ENCODE data around the gene LARGE2. TPM values are rescaled to one million over a fixed set of nuclear protein-coding genes. Genes with fewer than 3 reads are reported as not detected.

Gene LARGE2
- polyA plus RNA-seq, 1 donor from 2014 or later: 61.7 TPM

DNA sequence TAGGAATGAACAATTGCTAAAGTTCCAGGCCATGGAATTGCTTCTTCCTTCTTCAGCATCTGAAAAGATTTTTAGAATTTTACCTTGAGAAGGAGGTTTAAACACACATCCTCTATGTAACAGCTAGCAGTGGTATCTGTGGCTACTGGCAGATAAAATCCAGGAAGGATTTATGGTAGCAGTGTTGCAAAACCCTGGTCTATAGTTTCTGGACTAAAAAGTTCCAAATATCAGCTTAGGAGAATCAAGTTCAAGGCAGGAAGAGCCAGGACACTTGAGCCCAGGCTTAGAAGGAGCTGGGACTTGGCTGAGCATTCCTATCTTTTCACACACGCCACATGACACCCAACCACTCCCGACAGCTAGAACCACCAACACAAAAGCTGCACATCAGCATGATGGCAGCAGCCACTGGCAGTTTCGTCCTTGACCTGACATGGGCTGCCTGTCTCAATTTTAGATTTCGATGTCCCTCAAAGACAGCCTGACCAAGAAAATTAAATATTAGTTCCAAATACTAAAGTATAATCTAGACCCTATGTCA lies 14.1 kb downstream of the LARGE2 start:
- Mint-ChIP-seq H3K4me3 (peak overlapping the region in 2 of 4 donors; percentile 22 to 38), H3K4me1 (peaks cover 43 to 63% (median 49%) of the 10 kb centered on the region in 3 donors), H3K27ac (peak overlapping the region in 1 of 3 donors; percentile 28), H3K9me3 (no peaks in the 10 kb centered on the region), H3K36me3 (peaks cover 4% of the 10 kb centered on the region), H3K27me3 (no peaks in the 10 kb centered on the region)

DNA sequence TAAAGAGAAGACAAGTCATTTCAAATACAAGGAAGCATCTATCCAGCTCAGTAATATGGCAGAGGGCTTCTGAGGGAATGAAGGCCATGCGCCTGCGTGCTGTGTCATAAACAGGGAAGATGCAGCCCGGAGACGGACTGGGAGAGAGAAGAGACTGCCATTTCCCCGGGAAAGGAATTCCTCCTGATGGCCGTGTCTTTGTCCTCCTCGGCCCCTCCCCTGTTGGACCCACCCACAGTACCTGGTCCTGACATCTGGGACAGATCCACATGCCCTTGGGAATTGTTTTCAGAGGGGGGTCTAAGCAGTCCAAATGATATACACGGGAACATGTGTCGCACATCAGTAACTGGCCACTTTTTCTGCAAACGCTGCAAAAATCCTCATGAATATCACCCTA lies 15.5 kb downstream of the LARGE2 start:
- peaks cover 2% of the 10 kb centered on the region for H3K36me3 Mint-ChIP-seq
- no peaks in the 10 kb centered on the region for H3K9me3 Mint-ChIP-seq
- peak overlapping the region; percentile 49 to 91 (median 84) for H3K4me3 Mint-ChIP-seq
- H3K4me1 Mint-ChIP-seq: peaks cover 40 to 50% (median 40%) of the 10 kb centered on the region in 3 donors
- H3K27me3 Mint-ChIP-seq: no peaks in the 10 kb centered on the region
- peak overlapping the region in 2 of 3 donors; percentile 80 to 92 for H3K27ac Mint-ChIP-seq

DNA sequence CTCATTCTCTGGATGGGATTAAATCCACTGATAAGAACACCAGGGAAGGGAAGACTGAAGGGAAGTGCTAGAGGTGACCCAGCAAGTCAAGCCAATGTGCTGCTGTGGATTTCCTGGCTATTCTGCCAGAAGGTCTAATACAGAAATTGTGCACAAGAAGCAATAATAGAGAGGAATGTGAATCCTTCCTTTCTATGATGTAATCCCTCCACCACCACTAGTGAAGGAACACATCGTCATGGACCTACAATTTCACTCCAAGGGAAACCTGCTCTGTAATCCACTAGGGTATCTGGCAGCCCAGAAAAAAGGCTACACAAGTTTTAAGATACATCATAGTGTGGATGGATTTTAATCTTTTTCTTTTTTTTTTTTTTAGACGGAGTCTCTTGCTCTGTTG lies 17.4 kb downstream of the LARGE2 start:
- peaks cover 2% of the 10 kb centered on the region for H3K36me3 Mint-ChIP-seq
- H3K27ac Mint-ChIP-seq: peak overlapping the region in 2 of 3 donors; percentile 62 to 92
- H3K27me3 Mint-ChIP-seq: no peaks in the 10 kb centered on the region
- H3K4me1 Mint-ChIP-seq: peaks cover 25 to 34% (median 33%) of the 10 kb centered on the region in 3 donors
- H3K4me3 Mint-ChIP-seq: no peak overlapping the region
- H3K9me3 Mint-ChIP-seq: no peaks in the 10 kb centered on the region

DNA sequence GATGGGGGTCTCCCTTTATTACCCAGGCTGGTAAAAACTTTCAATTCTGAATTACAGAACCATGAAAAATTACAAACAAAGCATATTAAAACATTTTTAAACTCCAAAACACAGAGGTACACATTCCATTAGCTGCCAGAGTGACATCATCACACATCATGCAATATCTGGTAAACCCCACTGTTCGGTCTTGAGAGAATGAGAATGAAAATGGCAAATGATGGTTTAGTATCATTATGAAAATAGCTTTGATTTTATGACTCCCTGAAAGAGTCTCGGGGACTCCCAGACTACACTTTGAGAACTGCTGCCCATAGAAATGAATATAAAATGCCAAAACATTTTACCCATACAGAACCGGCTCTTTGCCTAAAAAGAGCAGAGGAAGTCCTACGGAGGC lies 18.8 kb downstream of the LARGE2 start:
- Mint-ChIP-seq H3K36me3 (peaks cover 6% of the 10 kb centered on the region), H3K9me3 (no peaks in the 10 kb centered on the region), H3K27me3 (no peaks in the 10 kb centered on the region), H3K4me1 (peaks cover 14 to 24% (median 21%) of the 10 kb centered on the region in 3 donors), H3K4me3 (no peak overlapping the region), H3K27ac (no peak overlapping the region)

DNA sequence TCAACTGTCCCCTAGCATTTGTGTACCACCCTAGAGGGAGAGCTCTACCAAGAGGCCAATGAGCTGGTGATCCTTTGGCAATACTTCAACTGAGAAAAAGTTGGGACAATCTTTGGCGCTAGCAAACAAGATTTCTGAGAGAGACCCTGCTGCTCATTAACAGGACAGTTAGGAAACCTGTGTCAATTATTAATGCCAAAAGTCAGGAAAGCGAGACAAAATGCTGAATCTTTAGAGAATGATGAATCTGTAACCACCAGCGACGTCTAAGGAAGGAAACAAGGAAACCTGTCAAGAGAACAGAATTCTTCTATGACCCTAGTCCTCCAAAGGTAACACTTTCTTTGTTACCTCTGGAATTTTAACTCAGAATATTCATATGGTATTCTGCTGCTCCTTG lies 19.9 kb downstream of the LARGE2 start:
- Mint-ChIP-seq H3K36me3 (peaks cover 6% of the 10 kb centered on the region), H3K27me3 (no peaks in the 10 kb centered on the region), H3K27ac (peak overlapping the region in 1 of 3 donors; percentile 45), H3K4me1 (peaks cover 13 to 17% (median 14%) of the 10 kb centered on the region in 3 donors), H3K4me3 (no peak overlapping the region), H3K9me3 (no peaks in the 10 kb centered on the region)

DNA sequence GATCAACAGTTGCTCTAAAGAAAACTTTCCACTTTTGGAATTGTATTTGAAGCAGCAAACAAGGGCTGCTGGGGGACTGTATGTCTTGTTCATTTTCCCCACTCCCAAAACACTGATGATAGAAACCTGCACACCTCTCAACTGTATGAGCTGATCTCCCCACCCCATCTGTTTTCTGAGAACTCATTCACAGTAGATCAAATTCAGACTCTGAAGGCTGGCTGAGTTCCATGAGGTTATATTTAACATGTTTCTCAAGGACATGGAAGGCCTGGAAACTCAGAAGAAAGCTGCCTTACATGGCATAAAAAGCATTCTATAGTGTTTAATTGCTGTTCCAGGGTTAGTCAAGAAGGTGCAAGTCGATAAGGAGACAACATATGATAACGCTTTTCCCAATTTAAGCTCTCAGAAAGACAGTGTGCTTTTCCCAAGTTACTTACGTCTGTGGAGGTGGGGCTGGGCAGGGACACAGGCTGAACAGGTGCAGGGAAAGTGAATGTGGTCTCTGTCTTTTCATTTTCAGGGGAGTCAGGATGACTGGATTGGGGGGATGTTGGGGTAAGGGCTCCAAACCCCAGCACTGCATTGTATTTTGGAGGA lies 23.0 kb downstream of the LARGE2 start:
- H3K27ac Mint-ChIP-seq: no peak overlapping the region
- H3K4me3 Mint-ChIP-seq: no peak overlapping the region
- no peaks in the 10 kb centered on the region for H3K27me3 Mint-ChIP-seq
- H3K9me3 Mint-ChIP-seq: no peaks in the 10 kb centered on the region
- H3K36me3 Mint-ChIP-seq: peaks cover 14% of the 10 kb centered on the region
- peaks cover 0 to 4% (median 2%) of the 10 kb centered on the region in 3 donors for H3K4me1 Mint-ChIP-seq

DNA sequence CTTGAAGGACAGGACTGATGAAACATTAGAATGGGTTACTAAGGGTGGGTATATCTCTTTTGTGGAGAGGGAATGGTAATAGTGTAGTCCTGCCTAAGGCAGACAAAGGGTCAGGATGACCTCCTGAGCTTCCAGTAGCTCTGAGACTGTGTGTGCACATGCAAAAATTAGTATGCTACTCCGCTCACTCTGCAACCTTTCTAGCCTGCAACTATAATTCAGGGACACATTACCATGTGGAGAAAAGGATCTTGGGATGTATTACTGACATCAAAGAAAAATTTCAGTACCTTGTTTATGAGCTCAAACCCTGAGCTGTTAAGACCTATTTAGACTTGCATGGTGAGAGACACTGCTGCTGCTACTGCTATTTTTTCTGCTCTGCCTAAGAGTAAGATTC lies 25.4 kb downstream of the LARGE2 start:
- Mint-ChIP-seq H3K36me3 (peaks cover 14% of the 10 kb centered on the region), H3K4me3 (peak overlapping the region in 2 of 4 donors; percentile 29 to 60), H3K4me1 (peaks cover 0 to under 1% (median 0%) of the 10 kb centered on the region in 3 donors), H3K27ac (no peak overlapping the region), H3K27me3 (no peaks in the 10 kb centered on the region), H3K9me3 (no peaks in the 10 kb centered on the region)

DNA sequence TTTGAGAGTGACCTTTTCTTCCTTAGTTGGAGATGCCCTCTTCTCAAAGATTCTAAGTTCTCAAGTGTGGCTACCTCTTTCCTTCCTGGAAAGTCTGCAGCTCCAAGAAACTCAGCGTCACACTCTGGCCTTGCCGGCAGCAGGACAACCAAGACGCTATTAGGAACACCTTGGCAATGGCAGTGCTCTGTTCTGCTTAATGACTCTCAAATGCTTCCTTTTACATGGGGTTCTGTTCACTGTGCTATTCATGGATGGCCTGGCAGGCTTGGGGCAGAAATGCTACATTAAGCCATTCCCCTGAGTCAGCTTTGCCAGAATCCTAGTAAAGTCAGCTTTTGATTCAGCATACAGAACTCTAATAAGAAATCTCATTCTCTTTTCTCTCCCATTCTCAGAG lies 25.9 kb downstream of the LARGE2 start:
- peak overlapping the region in 1 of 4 donors; percentile 29 for H3K4me3 Mint-ChIP-seq
- H3K36me3 Mint-ChIP-seq: peaks cover 16% of the 10 kb centered on the region
- no peak overlapping the region for H3K27ac Mint-ChIP-seq

DNA sequence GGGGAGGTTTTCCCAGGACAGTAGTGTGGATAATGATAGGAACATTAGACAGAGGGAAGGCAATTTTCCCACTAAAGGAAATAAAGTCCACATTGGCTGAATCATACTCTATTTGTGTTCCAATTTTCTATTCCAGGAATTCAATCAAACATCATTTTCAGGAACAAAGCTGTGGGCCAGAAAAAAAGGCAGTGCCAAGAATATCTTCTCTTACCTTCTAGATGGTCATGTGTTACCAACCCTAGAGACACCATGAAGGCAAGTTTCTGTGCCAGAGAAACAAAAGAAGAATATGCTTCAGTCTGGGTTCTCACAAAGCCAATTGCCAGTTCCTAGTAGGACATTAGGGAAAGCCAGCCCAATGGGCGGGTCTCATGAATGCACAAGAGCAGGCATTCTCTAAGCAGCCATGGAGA lies 27.5 kb downstream of the LARGE2 start:
- no peak overlapping the region for H3K4me3 Mint-ChIP-seq
- H3K27ac Mint-ChIP-seq: peak overlapping the region in 1 of 3 donors; percentile 59
- H3K9me3 Mint-ChIP-seq: no peaks in the 10 kb centered on the region
- no peaks in the 10 kb centered on the region for H3K27me3 Mint-ChIP-seq
- no peaks in the 10 kb centered on the region for H3K4me1 Mint-ChIP-seq
- peaks cover 16% of the 10 kb centered on the region for H3K36me3 Mint-ChIP-seq

More for the DNA sequence above, 25.9 kb downstream of the LARGE2 start:
- H3K9me3 Mint-ChIP-seq: no peaks in the 10 kb centered on the region
- no peaks in the 10 kb centered on the region for H3K27me3 Mint-ChIP-seq
- H3K4me1 Mint-ChIP-seq: no peaks in the 10 kb centered on the region

DNA sequence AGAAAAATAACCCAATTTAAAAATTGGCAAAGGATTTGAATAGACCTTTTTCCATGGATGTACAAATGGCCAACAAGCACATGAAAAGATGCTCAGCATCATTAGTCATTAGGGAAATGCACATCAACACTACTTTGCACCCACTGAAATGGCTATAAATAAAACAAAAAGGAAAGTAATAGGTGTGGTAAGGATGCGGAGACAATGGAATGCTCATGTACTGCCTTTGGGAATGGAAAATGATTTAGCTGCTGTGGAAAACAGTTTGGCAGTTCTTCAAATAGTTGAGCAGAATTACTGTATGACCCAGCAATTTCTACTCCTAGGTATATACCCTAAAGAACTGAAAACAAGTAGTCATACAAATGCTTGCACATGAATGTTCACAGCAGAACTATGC lies 37.4 kb downstream of the LARGE2 start:
- Mint-ChIP-seq H3K27me3 (no peaks in the 10 kb centered on the region), H3K36me3 (peaks cover 19% of the 10 kb centered on the region), H3K27ac (no peak overlapping the region), H3K9me3 (no peaks in the 10 kb centered on the region), H3K4me3 (no peak overlapping the region), H3K4me1 (peaks cover 5 to 7% (median 6%) of the 10 kb centered on the region in 3 donors)

DNA sequence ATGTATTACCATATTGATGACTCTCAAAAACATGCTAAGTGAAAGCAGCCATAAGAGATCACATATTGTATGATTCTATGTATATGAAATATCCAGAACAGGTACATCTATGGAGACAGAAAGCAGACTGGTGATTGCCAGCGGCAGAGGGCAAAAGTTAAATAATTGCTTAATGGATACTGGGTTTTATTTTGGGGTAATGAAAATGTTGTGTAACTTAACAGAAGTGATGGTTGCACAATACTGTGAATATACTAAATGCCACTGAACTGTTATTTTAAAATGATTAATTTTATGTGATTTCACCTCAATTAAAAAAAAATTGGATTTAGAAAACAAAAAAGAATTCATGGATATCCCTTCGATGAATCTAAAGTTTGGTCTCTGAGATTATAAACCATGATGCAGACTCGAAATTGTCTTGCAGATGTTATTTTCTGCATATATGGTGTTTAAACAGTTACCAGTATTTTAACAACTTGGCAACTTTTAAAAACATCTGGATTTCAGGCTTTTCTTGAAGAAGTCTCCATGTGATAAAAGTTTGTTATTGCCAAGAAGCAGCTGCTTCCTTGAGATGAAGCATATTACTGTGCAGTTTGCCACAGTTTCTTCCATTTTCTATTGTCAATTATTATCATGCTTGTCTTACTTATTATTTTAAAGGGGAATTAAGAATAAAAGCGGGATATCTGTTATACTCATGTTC lies 38.1 kb downstream of the LARGE2 start:
- H3K4me1 Mint-ChIP-seq: peaks cover 5 to 7% (median 6%) of the 10 kb centered on the region in 3 donors
- peaks cover 16% of the 10 kb centered on the region for H3K36me3 Mint-ChIP-seq
- H3K9me3 Mint-ChIP-seq: no peaks in the 10 kb centered on the region
- H3K4me3 Mint-ChIP-seq: no peak overlapping the region
- H3K27ac Mint-ChIP-seq: no peak overlapping the region
- no peaks in the 10 kb centered on the region for H3K27me3 Mint-ChIP-seq

DNA sequence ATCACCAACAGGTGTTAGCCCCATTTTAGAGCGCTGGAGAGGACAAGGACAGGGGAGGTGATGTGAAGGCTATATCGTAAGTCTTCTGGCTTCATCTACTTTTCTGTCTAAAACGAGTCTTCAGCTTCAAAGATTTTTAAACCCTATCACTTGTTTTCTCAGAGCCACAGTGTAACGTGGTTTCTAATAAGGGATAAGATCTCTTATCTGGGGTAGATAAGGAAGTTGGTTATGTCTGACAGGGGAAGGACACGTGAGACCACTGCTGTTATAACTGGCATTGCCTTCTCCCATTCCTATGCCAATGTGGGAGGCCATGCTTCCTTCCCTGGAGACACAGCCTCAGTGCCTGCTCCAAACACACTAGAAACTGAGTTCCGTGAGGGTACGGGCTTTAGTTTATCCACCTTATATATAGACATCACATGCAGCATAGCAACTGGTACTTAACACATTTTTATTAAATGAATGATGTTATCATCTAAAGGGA lies 39.3 kb downstream of the LARGE2 start:
- no peak overlapping the region for H3K4me3 Mint-ChIP-seq
- peaks cover 14% of the 10 kb centered on the region for H3K36me3 Mint-ChIP-seq
- no peaks in the 10 kb centered on the region for H3K27me3 Mint-ChIP-seq
- no peaks in the 10 kb centered on the region for H3K9me3 Mint-ChIP-seq
- peaks cover 5 to 7% (median 6%) of the 10 kb centered on the region in 3 donors for H3K4me1 Mint-ChIP-seq
- no peak overlapping the region for H3K27ac Mint-ChIP-seq

DNA sequence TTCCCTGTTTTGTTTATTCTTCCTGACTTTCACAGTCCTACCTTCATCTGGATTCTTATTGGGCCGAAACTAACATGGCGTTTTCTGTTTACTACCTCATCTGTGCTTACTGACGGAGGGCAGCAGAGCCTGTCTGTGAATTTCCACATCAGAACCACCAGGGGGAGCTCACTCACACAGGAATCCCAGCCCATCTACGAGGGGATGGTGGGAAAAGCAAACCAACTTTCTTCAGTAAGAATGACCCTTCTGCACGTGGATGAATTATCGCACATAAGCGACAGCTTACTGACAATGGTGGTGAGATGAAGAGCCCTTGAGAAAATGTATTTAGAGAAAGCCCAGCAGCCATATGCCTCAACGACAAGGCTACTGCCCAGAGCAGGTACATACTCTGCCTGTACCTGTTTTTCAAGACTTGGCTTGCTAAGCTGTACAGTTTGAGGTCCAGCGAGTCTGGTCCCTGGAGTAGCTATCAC lies 42.5 kb downstream of the LARGE2 start:
- H3K27ac Mint-ChIP-seq: no peak overlapping the region
- no peaks in the 10 kb centered on the region for H3K27me3 Mint-ChIP-seq
- H3K4me3 Mint-ChIP-seq: no peak overlapping the region
- peaks cover 2% of the 10 kb centered on the region for H3K36me3 Mint-ChIP-seq
- no peaks in the 10 kb centered on the region for H3K9me3 Mint-ChIP-seq
- H3K4me1 Mint-ChIP-seq: no peaks in the 10 kb centered on the region

DNA sequence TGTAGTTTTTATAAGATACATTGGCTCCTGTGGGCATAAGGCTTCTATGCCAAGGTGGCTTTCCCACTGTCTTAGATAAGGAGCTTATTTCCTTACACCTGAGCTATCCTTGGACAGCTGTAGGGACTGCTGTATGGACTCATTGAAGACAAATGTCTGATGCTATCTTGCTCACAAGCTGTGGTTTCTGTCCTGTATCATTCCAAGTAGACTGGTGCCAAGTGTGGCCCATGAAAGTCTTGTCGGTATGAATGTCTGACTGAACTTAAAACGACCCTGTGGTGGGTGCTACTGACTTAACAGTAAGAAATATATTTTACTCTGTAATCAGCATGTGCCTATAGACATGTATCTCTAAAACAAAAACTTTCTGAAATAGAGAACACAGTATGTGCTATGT lies 45.0 kb downstream of the LARGE2 start:
- H3K27ac Mint-ChIP-seq: peak overlapping the region in 1 of 3 donors; percentile 53
- no peaks in the 10 kb centered on the region for H3K9me3 Mint-ChIP-seq
- peaks cover 0 to 2% (median 0%) of the 10 kb centered on the region in 3 donors for H3K4me1 Mint-ChIP-seq
- H3K36me3 Mint-ChIP-seq: no peaks in the 10 kb centered on the region
- no peak overlapping the region for H3K4me3 Mint-ChIP-seq
- no peaks in the 10 kb centered on the region for H3K27me3 Mint-ChIP-seq

DNA sequence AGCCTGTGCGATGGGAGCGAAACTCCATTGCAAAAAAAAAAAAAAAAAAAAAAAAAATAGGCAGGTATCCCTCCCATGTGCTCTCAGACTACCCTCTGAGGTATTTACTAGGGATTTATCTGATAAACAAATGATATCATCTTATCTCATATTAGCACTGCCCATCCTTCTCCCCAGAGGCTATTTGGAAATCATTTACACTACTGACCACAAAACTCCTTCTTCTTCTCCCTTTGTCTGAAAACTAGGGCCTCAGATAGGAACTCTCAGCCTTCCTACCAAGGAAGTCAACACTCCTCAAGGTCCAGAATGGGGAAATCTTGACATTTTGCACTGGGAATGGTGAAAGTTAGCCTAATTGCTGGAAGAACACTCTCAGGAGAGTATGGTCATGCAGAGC lies 46.4 kb downstream of the LARGE2 start:
- Mint-ChIP-seq H3K27ac (no peak overlapping the region), H3K36me3 (no peaks in the 10 kb centered on the region), H3K4me3 (no peak overlapping the region), H3K4me1 (peaks cover 0 to 2% (median 0%) of the 10 kb centered on the region in 3 donors), H3K9me3 (no peaks in the 10 kb centered on the region), H3K27me3 (no peaks in the 10 kb centered on the region)

All from IgD-negative memory B cell (primary cell).